ENCODE data around the gene KLK6. TPM values are rescaled to one million over a fixed set of nuclear protein-coding genes. Genes with fewer than 3 reads are reported as not detected.

KLK6 gene
- total RNA-seq, 2 experiments from 2014 or later: not detected

GRCh38 chr19:50963381-50963780, 6.0 kb downstream of the KLK6 start:
- no peak overlapping the region for H3K27ac Mint-ChIP-seq
- no peak overlapping the region for H3K4me3 Mint-ChIP-seq
- intact Hi-C loops (cut with micrococcal nuclease): no loop called here
- peaks cover 36% of the 10 kb centered on the region for H3K27me3 Mint-ChIP-seq (ENCODE audit: low read depth)
- no peaks in the 10 kb centered on the region for H3K36me3 Mint-ChIP-seq (ENCODE audit: low read depth)
- DNase-seq: no peak
- peaks cover 6% of the 10 kb centered on the region for H3K9me3 Mint-ChIP-seq
- H3K4me1 Mint-ChIP-seq (ENCODE audit: low read depth): no peaks in the 10 kb centered on the region
- CTCF ChIA-PET: no interaction called here

- no peak for DNase-seq
- H3K4me3 Mint-ChIP-seq: no peak overlapping the region
- peaks cover 6% of the 10 kb centered on the region for H3K9me3 Mint-ChIP-seq
- peaks cover 38% of the 10 kb centered on the region for H3K27me3 Mint-ChIP-seq (ENCODE audit: low read depth)
- H3K4me1 Mint-ChIP-seq (ENCODE audit: low read depth): no peaks in the 10 kb centered on the region
- no peak overlapping the region for H3K27ac Mint-ChIP-seq
- CTCF ChIA-PET: no interaction called here
- H3K36me3 Mint-ChIP-seq (ENCODE audit: low read depth): no peaks in the 10 kb centered on the region
- intact Hi-C loops (cut with micrococcal nuclease): no loop called here
Observed at GRCh38 chr19:50962245-50962644, 7.1 kb downstream of the KLK6 start.

GRCh38 chr19:50959731-50960500, 9.5 kb downstream of the KLK6 start:
- DNase-seq: no peak
- H3K4me3 Mint-ChIP-seq: no peak overlapping the region
- CTCF ChIA-PET: no interaction called here
- intact Hi-C loops (cut with micrococcal nuclease): no loop called here
- peaks cover 6% of the 10 kb centered on the region for H3K9me3 Mint-ChIP-seq
- peaks cover 31% of the 10 kb centered on the region for H3K27me3 Mint-ChIP-seq (ENCODE audit: low read depth)
- no peak overlapping the region for H3K27ac Mint-ChIP-seq
- H3K4me1 Mint-ChIP-seq (ENCODE audit: low read depth): no peaks in the 10 kb centered on the region
- H3K36me3 Mint-ChIP-seq (ENCODE audit: low read depth): no peaks in the 10 kb centered on the region

- no peak for DNase-seq
- no peak overlapping the region for H3K4me3 Mint-ChIP-seq
- peaks cover 21% of the 10 kb centered on the region for H3K27me3 Mint-ChIP-seq (ENCODE audit: low read depth)
- H3K9me3 Mint-ChIP-seq: peaks cover 2% of the 10 kb centered on the region
- intact Hi-C loops (cut with micrococcal nuclease): no loop called here
- H3K36me3 Mint-ChIP-seq (ENCODE audit: low read depth): no peaks in the 10 kb centered on the region
- CTCF ChIA-PET: no interaction called here
- no peaks in the 10 kb centered on the region for H3K4me1 Mint-ChIP-seq (ENCODE audit: low read depth)
- no peak overlapping the region for H3K27ac Mint-ChIP-seq
Observed at GRCh38 chr19:50957587-50957986, 11.8 kb downstream of the KLK6 start.

- CTCF ChIA-PET: no interaction called here
- H3K9me3 Mint-ChIP-seq: no peaks in the 10 kb centered on the region
- intact Hi-C loops (cut with micrococcal nuclease): no loop called here
- no peaks in the 10 kb centered on the region for H3K36me3 Mint-ChIP-seq (ENCODE audit: low read depth)
- no peak within 1 kb of the TSS for H3K4me3 Mint-ChIP-seq
- DNase-seq: no peak
- no peaks in the 10 kb centered on the region for H3K4me1 Mint-ChIP-seq (ENCODE audit: low read depth)
- H3K27ac Mint-ChIP-seq: no peak within 1 kb of the TSS
- peaks cover 27% of the 10 kb centered on the region for H3K27me3 Mint-ChIP-seq (ENCODE audit: low read depth)
Observed at GRCh38 chr19:50952910-50953309, 16.5 kb downstream of the KLK6 start, which contains the start of gene KLK5. Gene KLK5, minus strand, starts transcription at chr19:50953038. Its CDS starts 381 bp downstream, at chr19:50952657.

- CTCF ChIA-PET: no interaction called here
- intact Hi-C loops (cut with micrococcal nuclease): no loop called here
Observed at GRCh38 chr19:50949861-50950260, 19.5 kb downstream of the KLK6 start.

GRCh38 chr19:50947123-50947522, 22.3 kb downstream of the KLK6 start:
- Mint-ChIP-seq H3K4me3 (no peak overlapping the region), H3K9me3 (no peaks in the 10 kb centered on the region), H3K27me3 (ENCODE audit: low read depth) (peaks cover 30% of the 10 kb centered on the region), H3K4me1 (ENCODE audit: low read depth) (no peaks in the 10 kb centered on the region), H3K27ac (no peak overlapping the region), H3K36me3 (ENCODE audit: low read depth) (no peaks in the 10 kb centered on the region)
- intact Hi-C loops (cut with micrococcal nuclease): no loop called here
- no peak for DNase-seq
- CTCF ChIA-PET: interaction anchor here (2.0 kb wide), 1 partner anchor 25 kb away, joined by 6 read pairs; no protein-coding TSS in a partner anchor

More at GRCh38 chr19:50949861-50950260, 19.5 kb downstream of the KLK6 start:
- H3K36me3 Mint-ChIP-seq (ENCODE audit: low read depth): no peaks in the 10 kb centered on the region
- no peak overlapping the region for H3K4me3 Mint-ChIP-seq
- peaks cover 26% of the 10 kb centered on the region for H3K27me3 Mint-ChIP-seq (ENCODE audit: low read depth)
- H3K9me3 Mint-ChIP-seq: no peaks in the 10 kb centered on the region
- DNase-seq: no peak
- no peak overlapping the region for H3K27ac Mint-ChIP-seq
- H3K4me1 Mint-ChIP-seq (ENCODE audit: low read depth): no peaks in the 10 kb centered on the region

- CTCF ChIA-PET: no interaction called here
- no peak for DNase-seq
- Mint-ChIP-seq H3K27ac (no peak overlapping the region), H3K4me1 (ENCODE audit: low read depth) (no peaks in the 10 kb centered on the region), H3K9me3 (no peaks in the 10 kb centered on the region), H3K4me3 (no peak overlapping the region), H3K36me3 (ENCODE audit: low read depth) (no peaks in the 10 kb centered on the region), H3K27me3 (ENCODE audit: low read depth) (peaks cover 24% of the 10 kb centered on the region)
- intact Hi-C loops (cut with micrococcal nuclease): no loop called here
Observed at GRCh38 chr19:50944795-50945194, 24.6 kb downstream of the KLK6 start.

GRCh38 chr19:50943074-50943828, 26.1 kb downstream of the KLK6 start:
- DNase-seq: no peak
- Mint-ChIP-seq H3K27ac (no peak overlapping the region), H3K9me3 (no peaks in the 10 kb centered on the region), H3K4me1 (ENCODE audit: low read depth) (no peaks in the 10 kb centered on the region), H3K4me3 (no peak overlapping the region), H3K27me3 (ENCODE audit: low read depth) (peaks cover 23% of the 10 kb centered on the region), H3K36me3 (ENCODE audit: low read depth) (no peaks in the 10 kb centered on the region)
- intact Hi-C loops (cut with micrococcal nuclease): no loop called here
- CTCF ChIA-PET: no interaction called here

- intact Hi-C loops (cut with micrococcal nuclease): no loop called here
- H3K4me1 Mint-ChIP-seq (ENCODE audit: low read depth): no peaks in the 10 kb centered on the region
- H3K36me3 Mint-ChIP-seq (ENCODE audit: low read depth): no peaks in the 10 kb centered on the region
- H3K27me3 Mint-ChIP-seq (ENCODE audit: low read depth): peaks cover 29% of the 10 kb centered on the region
- no peaks in the 10 kb centered on the region for H3K9me3 Mint-ChIP-seq
- no peak overlapping the region for H3K4me3 Mint-ChIP-seq
- no peak overlapping the region for H3K27ac Mint-ChIP-seq
- CTCF ChIA-PET: no interaction called here
- no peak for DNase-seq
Observed at GRCh38 chr19:50939596-50939995, 29.8 kb downstream of the KLK6 start.

GRCh38 chr19:50933640-50934039, 35.8 kb downstream of the KLK6 start:
- CTCF ChIA-PET: interaction anchor here (0.7 to 1.6 kb wide), 2 partner anchors 11 to 299 kb away, joined by 3 read pairs; no protein-coding TSS in a partner anchor
- H3K27me3 Mint-ChIP-seq (ENCODE audit: low read depth): peaks cover 39% of the 10 kb centered on the region
- intact Hi-C loops (cut with micrococcal nuclease): no loop called here
- DNase-seq: no peak
- H3K27ac Mint-ChIP-seq: no peak overlapping the region
- H3K4me1 Mint-ChIP-seq (ENCODE audit: low read depth): no peaks in the 10 kb centered on the region
- H3K4me3 Mint-ChIP-seq: no peak overlapping the region
- no peaks in the 10 kb centered on the region for H3K9me3 Mint-ChIP-seq
- no peaks in the 10 kb centered on the region for H3K36me3 Mint-ChIP-seq (ENCODE audit: low read depth)

GRCh38 chr19:50932690-50933083, 36.7 kb downstream of the KLK6 start:
- Mint-ChIP-seq H3K9me3 (no peaks in the 10 kb centered on the region), H3K4me3 (no peak overlapping the region), H3K27ac (no peak overlapping the region), H3K27me3 (ENCODE audit: low read depth) (peaks cover 39% of the 10 kb centered on the region), H3K4me1 (ENCODE audit: low read depth) (no peaks in the 10 kb centered on the region), H3K36me3 (ENCODE audit: low read depth) (no peaks in the 10 kb centered on the region)
- intact Hi-C loops (cut with micrococcal nuclease): no loop called here
- CTCF ChIA-PET: interaction anchor here (0.5 to 1.1 kb wide), 2 partner anchors 11 to 13 kb away, joined by 3 to 4 read pairs; no protein-coding TSS in a partner anchor
- DNase-seq: no peak

All from activated naive CD4-positive, alpha-beta T cell treated with anti-CD3 and anti-CD28 coated beads for 36 hours (primary cell).